Activated B cell treated with CpG ODN at 0.5 μM for 24 hours (primary cell): ENCODE results near the gene ARMH2. TPM values are rescaled to one million over a fixed set of nuclear protein-coding genes. Genes with fewer than 3 reads are reported as not detected.

ENCODE experiments used
- ATAC-seq: fragments of 200-7000 bp; cut with Tn5 transposase; one replicate; pipeline ENCODE4 v1.10.0; 2021; ENCODE audit warnings: low read depth, mild to moderate bottlenecking, moderate library complexity
- CTCF ChIA-PET: fragments of 350-600 bp; sonication (Branson Sonifier 250); formaldehyde crosslinking; loops from one replicate; lab custom pipeline; 2021; ENCODE audit warnings: antibody characterized with exemption; lab: Charles Lee
- POLR2A ChIA-PET: fragments of 350-600 bp; sonication (Branson Sonifier 250); formaldehyde crosslinking; loops from one replicate; lab custom pipeline; 2021; ENCODE audit warnings: antibody characterized with exemption; lab: Charles Lee
- DNase-seq: peaks from one replicate; pipeline ENCODE4 v3.0.0; 2022
- H3K27ac Mint-ChIP-seq: one replicate; pipeline ENCODE4 v1.8.0; 2020; ENCODE audit warnings: mixed read lengths
- H3K27me3 Mint-ChIP-seq: one replicate; pipeline ENCODE4 v1.8.0; 2021; ENCODE audit warnings: mixed read lengths
- H3K36me3 Mint-ChIP-seq: one replicate; pipeline ENCODE4 v1.8.0; 2021; ENCODE audit warnings: low read depth, mixed read lengths
- H3K4me1 Mint-ChIP-seq: one replicate; pipeline ENCODE4 v1.8.0; 2021; ENCODE audit warnings: mixed read lengths
- H3K4me3 Mint-ChIP-seq: one replicate; pipeline ENCODE4 v1.8.0; 2020; ENCODE audit warnings: mild to moderate bottlenecking, mixed read lengths
- H3K9me3 Mint-ChIP-seq: one replicate; pipeline ENCODE4 v1.8.0; 2020; ENCODE audit warnings: mixed read lengths
- CTCF ChIP-seq: fragments of 200-600 bp; IDR thresholded peaks from one replicate; pipeline ENCODE4 v1.8.0; 2022; ENCODE audit warnings: antibody characterized with exemption, mild to moderate bottlenecking
- intact Hi-C: fragments of 100-400 bp; cut with micrococcal nuclease; formaldehyde crosslinking; loops from one replicate; pipeline ENCODE4 v1.15.1; 2024
- total RNA-seq: library from RNA; stranded (reverse); gene quantifications from 2 replicates; pipeline ENCODE4 v1.2.3, GENCODE V29; 2022

Gene ARMH2
- total RNA-seq, 1 donor from 2014 or later = 2.1 TPM

- Mint-ChIP-seq H3K9me3 (no peaks in the 10 kb centered on the region), H3K4me1 (no peaks in the 10 kb centered on the region), H3K4me3 (no peak overlapping the region), H3K36me3 (peaks cover 28% of the 10 kb centered on the region), H3K27me3 (no peaks in the 10 kb centered on the region), H3K27ac (no peak overlapping the region)
- intact Hi-C loops = no loop called here
- CTCF ChIA-PET = no interaction called here
- POLR2A ChIA-PET = no interaction called here
- TF ChIP-seq CTCF = no peak
- DNase-seq (no peak), ATAC-seq (no peak)
Observed at GRCh38 chr6:24799541-24799915, 811 bp upstream of the ARMH2 start.

GRCh38 chr6:24797596-24798216 is 1.0 kb downstream of the ARMH2 start:
- no peak overlapping the region for H3K27ac Mint-ChIP-seq
- intact Hi-C loops = no loop called here
- peaks cover 15% of the 10 kb centered on the region for H3K36me3 Mint-ChIP-seq
- no peaks in the 10 kb centered on the region for H3K9me3 Mint-ChIP-seq
- POLR2A ChIA-PET = no interaction called here
- H3K4me3 Mint-ChIP-seq = no peak overlapping the region
- DNase-seq (no peak), ATAC-seq (no peak)
- H3K4me1 Mint-ChIP-seq = no peaks in the 10 kb centered on the region
- TF ChIP-seq CTCF = no peak
- no peaks in the 10 kb centered on the region for H3K27me3 Mint-ChIP-seq
- CTCF ChIA-PET = no interaction called here

- Mint-ChIP-seq H3K36me3 (peaks cover 8% of the 10 kb centered on the region), H3K9me3 (no peaks in the 10 kb centered on the region), H3K27me3 (no peaks in the 10 kb centered on the region), H3K4me3 (no peak overlapping the region), H3K4me1 (no peaks in the 10 kb centered on the region), H3K27ac (no peak overlapping the region)
- CTCF ChIA-PET = no interaction called here
- no peak for DNase-seq
- TF ChIP-seq CTCF = no peak
- intact Hi-C loops = no loop called here
- no peak for ATAC-seq
- POLR2A ChIA-PET = no interaction called here
Observed at GRCh38 chr6:24796616-24797290, 2.0 kb downstream of the ARMH2 start.

GRCh38 chr6:24795106-24795505 is 3.6 kb downstream of the ARMH2 start:
- no peak overlapping the region for H3K27ac Mint-ChIP-seq
- H3K4me1 Mint-ChIP-seq = no peaks in the 10 kb centered on the region
- H3K27me3 Mint-ChIP-seq = no peaks in the 10 kb centered on the region
- no peak overlapping the region for H3K4me3 Mint-ChIP-seq
- H3K36me3 Mint-ChIP-seq = peaks cover 2% of the 10 kb centered on the region
- CTCF ChIA-PET = no interaction called here
- TF ChIP-seq CTCF = no peak
- intact Hi-C loops = no loop called here
- DNase-seq = no peak
- ATAC-seq = no peak
- POLR2A ChIA-PET = interaction anchor here (0.6 kb wide), 1 partner anchor 41 kb away, joined by 3 read pairs; no protein-coding TSS in a partner anchor
- no peaks in the 10 kb centered on the region for H3K9me3 Mint-ChIP-seq

- ChIA-PET POLR2A (no interaction called here), CTCF (no interaction called here)
- Mint-ChIP-seq H3K27me3 (no peaks in the 10 kb centered on the region), H3K27ac (no peak overlapping the region), H3K4me1 (no peaks in the 10 kb centered on the region), H3K36me3 (peaks cover 30% of the 10 kb centered on the region), H3K9me3 (no peaks in the 10 kb centered on the region), H3K4me3 (no peak overlapping the region)
- intact Hi-C loops = no loop called here
- no peak for TF ChIP-seq CTCF
- DNase-seq (no peak), ATAC-seq (no peak)
Observed at GRCh38 chr6:24788031-24788665, 10.6 kb downstream of the ARMH2 start.
